Fibroblast of lung (primary cell): Measurements from ENCODE around the gene DHFR2.

Experiments
- CTCF ChIP-seq, 2 donors: IDR thresholded peaks in 1 of 2; conservative IDR thresholded peaks in 1 of 2; 1 replicate in 1 of 2; 2 replicates in 1 of 2; pipeline ENCODE4 v1.5.1; 2011 to 2012; ENCODE audit warnings: low read length in 2 of 2, control low read depth in 1 of 2, inconsistent platforms in 1 of 2, low read depth in 1 of 2, mild to moderate bottlenecking in 1 of 2
- EZH2 ChIP-seq: IDR thresholded peaks from 2 replicates; pipeline ENCODE4 v1.5.1; 2012; ENCODE audit warnings: low read length, control low read depth, mild to moderate bottlenecking; ENCODE audit errors: missing control alignments

DNA sequence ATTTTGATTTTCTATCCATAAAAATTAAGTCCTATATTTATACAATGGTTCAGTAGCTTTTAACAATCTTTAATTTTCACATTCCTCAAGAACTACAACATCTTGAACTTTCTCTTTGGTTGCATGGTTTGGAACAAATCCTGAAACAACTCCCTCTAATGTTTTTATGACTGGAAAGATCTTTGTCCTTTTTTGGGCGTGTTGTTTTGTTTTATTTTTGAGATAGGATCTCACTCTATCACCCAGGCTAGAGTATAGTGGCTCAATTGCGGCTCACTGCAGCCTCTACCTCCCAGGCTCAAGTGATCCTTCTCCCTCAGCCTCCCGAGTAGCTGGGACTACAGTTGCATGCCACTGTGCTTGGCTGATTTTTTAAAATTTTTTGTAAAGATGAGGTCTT is 38.3 kb downstream of the DHFR2 start:
- TF ChIP-seq CTCF (conservative IDR thresholded peaks at IDR 0.05 in 1 of 2, IDR thresholded peaks at IDR 0.05 in 1 of 2; ENCODE audit: low read depth in 1 of 2, low read length in 2 of 2) (no peak), EZH2 (no peak)
